Bronchial epithelial cell (primary cell): ENCODE results near the gene RHAG. TPM values are rescaled to one million over a fixed set of nuclear protein-coding genes. Genes with fewer than 3 reads are reported as not detected.

Experiments
- DNase-seq: peaks from one replicate; pipeline ENCODE4 v3.0.0-alpha.2; 2010; ENCODE audit warnings: low read depth
- FAIRE-seq: peaks from 2 replicates; lab custom pipeline; 2011; peaks lifted over from hg19 to GRCh38; lab: Jason Lieb, UNC
- H3K27me3 ChIP-seq: 2 replicates; pipeline ENCODE4 v1.5.1; 2011; ENCODE audit warnings: low read length; ENCODE audit not compliant: control insufficient read depth, insufficient read depth
- H3K36me3 ChIP-seq: 2 replicates; pipeline ENCODE4 v1.5.1; 2011; ENCODE audit warnings: low read length; ENCODE audit not compliant: control insufficient read depth, insufficient read depth
- H3K4me3 ChIP-seq: 2 replicates; pipeline ENCODE4 v1.5.1; 2011; ENCODE audit warnings: mild to moderate bottlenecking, low read depth, low read length, control low read depth
- total RNA-seq: library from RNA; depleted of rRNA; stranded (reverse); fragments of >200 nt; gene quantifications from 2 replicates; pipeline ENCODE4 v1.2.1, GENCODE V29; 2014
- TF ChIP-seq, protein P1 (sequence below): IDR thresholded peaks from 2 replicates; pipeline ENCODE4 v1.5.1; 2011; ENCODE audit warnings: mild to moderate bottlenecking, moderate library complexity, low read length, control low read depth, inconsistent platforms; ENCODE audit not compliant: insufficient read depth, severe bottlenecking

Gene RHAG
- total RNA-seq, 1 donor from 2014 or later = not detected

GRCh38 chr6:49646130-49646824 lies 9.6 kb upstream of the RHAG start:
- DNase-seq = no peak
- FAIRE-seq = no peak
- no peaks in the 10 kb centered on the region for H3K27me3 ChIP-seq
- TF ChIP-seq, protein P1, sequence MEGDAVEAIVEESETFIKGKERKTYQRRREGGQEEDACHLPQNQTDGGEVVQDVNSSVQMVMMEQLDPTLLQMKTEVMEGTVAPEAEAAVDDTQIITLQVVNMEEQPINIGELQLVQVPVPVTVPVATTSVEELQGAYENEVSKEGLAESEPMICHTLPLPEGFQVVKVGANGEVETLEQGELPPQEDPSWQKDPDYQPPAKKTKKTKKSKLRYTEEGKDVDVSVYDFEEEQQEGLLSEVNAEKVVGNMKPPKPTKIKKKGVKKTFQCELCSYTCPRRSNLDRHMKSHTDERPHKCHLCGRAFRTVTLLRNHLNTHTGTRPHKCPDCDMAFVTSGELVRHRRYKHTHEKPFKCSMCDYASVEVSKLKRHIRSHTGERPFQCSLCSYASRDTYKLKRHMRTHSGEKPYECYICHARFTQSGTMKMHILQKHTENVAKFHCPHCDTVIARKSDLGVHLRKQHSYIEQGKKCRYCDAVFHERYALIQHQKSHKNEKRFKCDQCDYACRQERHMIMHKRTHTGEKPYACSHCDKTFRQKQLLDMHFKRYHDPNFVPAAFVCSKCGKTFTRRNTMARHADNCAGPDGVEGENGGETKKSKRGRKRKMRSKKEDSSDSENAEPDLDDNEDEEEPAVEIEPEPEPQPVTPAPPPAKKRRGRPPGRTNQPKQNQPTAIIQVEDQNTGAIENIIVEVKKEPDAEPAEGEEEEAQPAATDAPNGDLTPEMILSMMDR = no peak
- no peaks in the 10 kb centered on the region for H3K36me3 ChIP-seq
- no peak overlapping the region for H3K4me3 ChIP-seq

DNA sequence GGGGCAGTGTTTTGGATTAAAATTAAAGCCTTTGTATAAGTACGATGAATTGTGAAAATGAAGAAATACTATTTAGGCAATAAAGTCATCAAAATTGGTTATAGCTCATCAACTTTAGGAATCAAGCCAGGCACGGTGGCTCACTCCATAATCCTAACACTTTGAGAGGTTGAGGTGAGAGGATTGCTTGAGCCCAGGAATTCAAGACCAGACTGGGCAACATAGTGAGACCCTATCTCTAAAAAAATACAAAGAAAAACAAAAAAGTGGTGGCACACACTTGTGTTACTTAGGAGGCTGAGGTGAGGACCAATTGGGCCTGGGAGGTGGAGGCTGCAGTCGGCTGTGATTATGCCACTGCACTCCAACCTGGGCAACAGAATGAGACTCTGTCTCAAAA lies 8.5 kb upstream of the RHAG start:
- H3K4me3 ChIP-seq = no peak overlapping the region
- no peaks in the 10 kb centered on the region for H3K27me3 ChIP-seq
- FAIRE-seq = no peak
- TF ChIP-seq, protein P1 = no peak
- no peaks in the 10 kb centered on the region for H3K36me3 ChIP-seq
- DNase-seq = no peak

- Histone ChIP-seq H3K27me3 (no peaks in the 10 kb centered on the region), H3K36me3 (no peaks in the 10 kb centered on the region), H3K4me3 (no peak overlapping the region)
- FAIRE-seq (no peak), DNase-seq (no peak)
- TF ChIP-seq, protein P1 = no peak
These were observed 2.7 kb upstream of the RHAG start for GRCh38 chr6:49639177-49639817.

- no peaks in the 10 kb centered on the region for H3K27me3 ChIP-seq
- no peak for DNase-seq
- no peak for FAIRE-seq
- H3K36me3 ChIP-seq = no peaks in the 10 kb centered on the region
- TF ChIP-seq, protein P1 = no peak
- H3K4me3 ChIP-seq = no peak overlapping the region
These were observed 702 bp upstream of the RHAG start for GRCh38 chr6:49637350-49637731.

DNA sequence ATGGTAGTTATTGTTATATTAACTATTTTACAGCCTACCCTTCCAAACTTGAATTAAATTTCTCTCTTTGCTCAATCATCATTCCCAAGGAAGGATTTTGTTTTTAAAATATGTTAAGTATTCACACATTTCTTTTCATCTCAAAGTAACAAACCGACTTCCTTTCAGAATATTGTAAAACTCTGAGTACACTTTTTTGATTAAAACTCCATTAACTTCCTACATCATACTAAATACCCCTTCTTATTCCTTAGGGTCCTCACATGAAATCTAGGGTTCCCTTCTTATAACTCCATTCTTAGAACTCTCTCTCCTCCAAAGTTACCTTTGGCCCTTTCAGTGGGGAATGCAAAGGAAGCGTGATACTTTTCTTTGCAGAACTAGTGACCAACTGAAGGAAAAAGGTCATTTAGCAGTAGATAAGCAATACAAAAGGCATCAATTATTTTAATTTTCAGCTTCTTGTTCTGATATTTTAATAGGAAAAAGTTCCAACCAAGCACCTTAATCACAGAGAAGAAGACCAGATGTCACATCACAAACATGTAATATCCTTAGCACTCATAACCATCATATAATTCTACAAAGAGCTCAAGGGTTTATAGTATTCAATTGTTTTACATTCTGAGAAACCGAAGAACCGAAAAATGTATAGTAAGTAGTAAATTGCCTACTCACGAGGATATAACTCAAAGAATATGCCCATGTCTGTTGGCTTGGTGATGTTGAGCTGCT lies 494 bp downstream of the RHAG start:
- H3K4me3 ChIP-seq = no peak overlapping the region
- no peak for FAIRE-seq
- H3K27me3 ChIP-seq = no peaks in the 10 kb centered on the region
- H3K36me3 ChIP-seq = no peaks in the 10 kb centered on the region
- DNase-seq = no peak
- TF ChIP-seq, protein P1 = no peak
